Fibroblast of skin of abdomen (primary cell): Measurements from ENCODE around the gene TMEM234.

Experiments used
- DNase-seq: peaks from one replicate; pipeline ENCODE4 v3.0.0-alpha.2; 2013

TMEM234 gene

DNA sequence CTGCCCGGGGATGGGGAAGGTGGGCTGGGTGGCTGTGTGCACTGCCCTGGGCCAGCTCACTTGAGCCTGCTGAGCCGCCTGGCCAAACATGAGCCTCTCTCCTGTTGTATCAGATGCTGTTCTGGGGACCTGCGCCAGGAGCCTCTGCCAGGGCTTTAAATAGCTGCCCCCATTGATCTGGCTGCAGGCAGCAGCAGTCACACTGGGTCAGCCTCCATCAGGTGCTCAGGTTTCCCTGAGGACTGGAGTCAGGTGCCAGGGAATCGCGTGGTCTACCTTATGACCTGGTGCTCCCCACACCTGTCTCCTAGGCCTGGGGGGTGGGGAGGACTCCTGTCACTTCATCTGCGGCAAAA, 22.5 kb downstream of the TMEM234 start:
- no peak for DNase-seq

DNA sequence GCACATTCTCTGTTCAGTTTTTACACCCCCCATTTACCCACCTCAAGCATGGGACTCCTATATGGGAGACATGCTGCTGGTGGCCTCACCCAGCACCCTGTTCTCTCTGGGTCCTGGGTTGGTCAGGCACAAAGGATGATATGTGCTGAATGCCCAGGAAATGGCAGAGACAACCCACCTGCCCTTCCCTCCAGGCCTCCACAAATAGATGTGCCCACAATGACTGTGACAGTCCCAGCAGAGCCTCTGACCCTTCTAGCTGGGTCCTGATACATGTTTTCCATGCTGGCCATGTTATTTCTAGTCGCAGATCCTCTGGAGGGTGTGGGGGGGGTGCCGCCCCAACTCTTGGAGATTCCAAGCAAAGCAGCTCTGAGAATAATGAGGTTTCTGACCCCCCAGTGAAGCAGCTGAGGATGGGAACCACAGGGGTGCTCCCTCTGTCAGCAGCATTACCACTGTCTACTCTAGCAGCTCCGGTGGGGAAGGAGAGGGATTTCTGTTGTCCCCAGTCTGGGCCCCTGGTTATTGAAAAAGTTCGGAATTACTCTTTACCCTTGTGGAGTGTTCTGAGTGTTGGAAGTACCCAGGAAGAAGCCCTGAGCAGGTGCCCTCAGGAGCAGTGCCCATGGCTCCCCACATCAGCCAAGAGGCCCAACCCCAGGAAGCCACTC, 23.0 kb downstream of the TMEM234 start:
- no peak for DNase-seq

DNA sequence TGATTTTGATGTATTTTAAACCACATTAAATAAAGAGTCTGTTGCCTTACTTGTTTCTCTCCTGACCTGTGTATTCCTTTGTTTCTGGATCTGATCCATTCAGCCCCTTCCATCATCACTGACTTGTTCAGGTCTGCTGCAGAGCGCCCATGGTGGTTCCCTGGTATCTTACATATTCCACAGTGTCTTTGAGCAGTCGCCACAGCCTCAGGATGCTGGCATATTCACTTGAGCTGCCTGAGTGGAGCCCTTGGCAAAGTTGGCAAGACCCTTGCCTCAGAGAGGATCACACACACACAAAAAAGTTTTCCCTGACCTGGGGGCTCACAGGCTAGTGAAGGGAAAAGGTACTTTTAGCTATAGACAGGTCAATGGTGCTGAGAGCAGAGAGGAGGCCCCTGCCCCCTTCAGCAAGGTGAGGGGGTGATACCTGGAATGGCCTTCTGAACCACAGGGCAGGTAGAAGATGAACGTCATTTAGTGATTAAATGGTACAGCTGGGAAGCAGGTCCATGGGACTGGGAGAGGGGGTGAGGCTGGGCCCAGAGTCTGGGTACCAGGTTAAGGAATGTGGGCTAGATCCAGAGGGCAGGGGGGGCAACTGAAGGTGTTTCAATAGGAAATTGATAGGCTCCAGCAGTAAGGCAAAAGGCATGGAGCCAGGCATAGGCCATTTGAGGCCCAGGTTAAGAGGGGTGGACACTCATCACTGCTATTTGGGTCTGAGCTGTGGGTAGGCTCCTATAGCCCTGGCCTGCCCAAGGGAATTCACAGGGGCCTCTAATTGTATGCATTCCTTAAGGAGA, 23.7 kb downstream of the TMEM234 start:
- DNase-seq, result no peak

DNA sequence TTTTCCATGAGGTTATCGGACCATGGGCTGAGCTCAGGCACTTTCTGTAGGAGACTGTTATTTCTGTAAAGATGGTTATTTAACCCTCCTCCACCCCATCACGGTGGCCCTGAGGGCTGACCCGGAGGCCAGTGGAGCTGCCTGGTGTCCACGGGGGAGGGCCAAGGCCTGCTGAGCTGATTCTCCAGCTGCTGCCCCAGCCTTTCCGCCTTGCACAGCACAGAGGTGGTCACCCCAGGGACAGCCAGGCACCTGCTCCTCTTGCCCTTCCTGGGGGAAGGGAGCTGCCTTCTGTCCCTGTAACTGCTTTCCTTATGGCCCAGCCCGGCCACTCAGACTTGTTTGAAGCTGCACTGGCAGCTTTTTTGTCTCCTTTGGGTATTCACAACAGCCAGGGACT, 24.3 kb downstream of the TMEM234 start:
- no peak for DNase-seq

DNA sequence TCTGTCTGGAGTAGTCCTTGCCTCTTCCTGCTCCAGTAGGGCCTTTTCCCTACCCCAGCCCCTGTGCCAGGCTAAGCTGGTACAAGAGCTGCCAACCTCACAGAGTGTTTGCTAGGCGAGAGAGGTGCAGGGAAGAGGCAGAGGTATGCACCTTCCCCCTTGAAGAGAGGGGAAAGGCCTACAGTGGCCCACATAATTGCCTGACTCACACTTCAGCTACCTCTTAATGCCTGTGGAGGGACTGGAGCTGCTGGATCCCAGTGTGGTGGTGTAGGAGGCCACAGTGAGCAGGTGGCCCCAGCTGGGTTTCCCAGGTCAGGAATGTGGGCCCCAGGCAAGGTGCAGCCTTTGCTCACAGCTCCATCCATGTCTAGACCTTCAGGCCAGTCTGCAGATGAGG, 25.1 kb downstream of the TMEM234 start:
- DNase-seq, result no peak

DNA sequence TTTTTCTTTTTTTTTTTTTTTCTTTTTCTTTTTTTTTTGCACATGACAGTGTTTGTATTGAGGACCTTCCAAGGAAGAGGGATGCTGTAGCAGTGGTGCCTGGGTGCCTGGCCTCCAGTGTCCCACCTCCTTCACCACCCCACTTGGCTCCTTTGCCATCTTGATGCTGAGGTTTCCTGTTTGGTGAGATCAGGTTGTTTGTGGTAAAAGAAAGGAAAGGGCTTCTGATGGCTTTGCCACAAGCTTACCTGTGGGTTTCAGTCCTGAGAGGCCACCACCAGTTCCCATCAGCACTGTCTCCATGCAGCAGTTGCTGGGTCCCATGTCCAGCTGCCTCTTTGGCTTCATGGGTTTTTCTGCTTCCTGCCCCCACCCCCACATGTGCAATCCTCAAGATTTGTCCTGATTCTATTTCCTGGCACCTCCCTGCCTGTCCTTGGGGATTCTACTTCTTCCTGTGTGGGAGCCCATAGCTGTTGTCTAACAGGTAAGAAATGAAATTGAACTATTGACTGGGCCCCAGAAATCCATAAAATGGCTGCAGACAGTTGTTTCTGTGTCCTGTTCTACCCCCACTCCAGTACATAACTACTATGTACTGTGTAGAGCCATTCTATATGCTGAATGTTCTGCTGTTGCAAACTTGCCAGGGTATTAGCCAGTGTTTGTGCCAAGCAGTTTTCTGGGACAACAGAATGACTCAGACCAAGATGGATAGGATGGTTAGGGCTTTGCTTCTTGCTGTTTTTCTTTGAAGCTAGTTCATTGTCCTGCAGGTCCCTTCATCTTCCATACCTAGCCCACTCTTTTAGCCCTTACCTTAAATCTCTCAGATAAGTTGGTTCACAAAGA, 26.0 kb downstream of the TMEM234 start:
- no peak for DNase-seq

DNA sequence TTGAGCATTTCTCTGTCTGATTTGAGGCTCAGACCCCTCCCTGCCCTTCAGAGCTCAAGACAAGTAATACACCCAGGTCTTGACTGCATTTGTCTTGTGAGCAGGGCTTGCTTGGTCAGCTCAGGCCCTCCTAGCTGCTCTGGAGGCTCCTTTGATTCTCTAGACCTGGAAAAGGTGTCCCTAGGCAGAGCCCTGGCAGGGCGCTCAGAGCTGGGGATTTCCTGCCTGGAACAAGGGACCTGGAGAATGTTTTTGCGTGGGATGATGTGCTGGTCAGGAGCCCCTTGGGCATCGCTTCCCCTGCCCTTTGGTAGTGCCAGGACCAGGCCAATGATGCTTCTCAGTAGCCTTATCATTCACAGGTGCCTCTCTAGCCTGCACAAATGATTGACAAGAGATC, 26.6 kb downstream of the TMEM234 start:
- no peak for DNase-seq

DNA sequence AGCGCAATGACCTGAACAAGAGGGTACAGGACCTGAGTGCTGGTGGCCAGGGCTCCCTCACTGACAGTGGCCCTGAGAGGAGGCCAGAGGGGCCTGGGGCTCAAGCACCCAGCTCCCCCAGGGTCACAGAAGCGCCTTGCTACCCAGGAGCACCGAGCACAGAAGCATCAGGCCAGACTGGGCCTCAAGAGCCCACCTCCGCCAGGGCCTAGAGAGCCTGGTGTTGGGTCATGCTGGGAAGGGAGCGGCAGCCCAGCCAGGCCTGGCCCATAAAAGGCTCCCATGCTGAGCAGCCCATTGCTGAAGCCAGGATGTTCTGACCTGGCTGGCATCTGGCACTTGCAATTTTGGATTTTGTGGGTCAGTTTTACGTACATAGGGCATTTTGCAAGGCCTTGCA, 27.2 kb downstream of the TMEM234 start:
- no peak for DNase-seq

DNA sequence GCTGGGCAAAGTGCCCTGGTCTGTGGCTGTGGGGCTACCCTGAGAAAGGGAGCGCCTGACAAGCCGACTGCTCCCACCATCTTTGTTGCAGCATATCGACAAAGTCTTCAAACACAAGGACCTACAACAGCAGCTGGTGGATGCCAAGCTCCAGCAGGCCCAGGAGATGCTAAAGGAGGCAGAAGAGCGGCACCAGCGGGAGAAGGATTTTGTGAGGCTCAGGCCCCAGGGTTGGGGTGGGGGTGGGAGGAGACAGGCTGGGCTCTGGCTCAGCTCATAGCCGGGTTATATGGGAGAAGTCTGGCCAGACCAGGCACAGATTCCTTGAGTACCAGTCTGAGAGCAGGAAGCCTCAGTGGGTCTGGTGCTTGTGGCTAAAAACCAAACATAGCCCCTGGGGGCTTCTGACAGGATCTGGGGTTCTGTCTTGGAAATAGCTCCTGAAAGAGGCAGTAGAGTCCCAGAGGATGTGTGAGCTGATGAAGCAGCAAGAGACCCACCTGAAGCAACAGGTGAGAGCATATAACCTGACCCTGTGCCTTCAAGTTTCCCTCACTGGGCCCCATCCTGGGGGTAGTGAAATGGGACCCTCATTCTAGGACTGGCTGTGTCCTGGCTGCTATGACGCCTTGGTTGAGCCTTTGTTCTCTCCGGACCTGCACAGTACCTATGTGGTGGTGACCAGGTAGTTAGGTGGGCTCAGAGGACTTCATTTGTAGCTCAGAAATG, 29.8 kb downstream of the TMEM234 start:
- DNase-seq, result no peak

DNA sequence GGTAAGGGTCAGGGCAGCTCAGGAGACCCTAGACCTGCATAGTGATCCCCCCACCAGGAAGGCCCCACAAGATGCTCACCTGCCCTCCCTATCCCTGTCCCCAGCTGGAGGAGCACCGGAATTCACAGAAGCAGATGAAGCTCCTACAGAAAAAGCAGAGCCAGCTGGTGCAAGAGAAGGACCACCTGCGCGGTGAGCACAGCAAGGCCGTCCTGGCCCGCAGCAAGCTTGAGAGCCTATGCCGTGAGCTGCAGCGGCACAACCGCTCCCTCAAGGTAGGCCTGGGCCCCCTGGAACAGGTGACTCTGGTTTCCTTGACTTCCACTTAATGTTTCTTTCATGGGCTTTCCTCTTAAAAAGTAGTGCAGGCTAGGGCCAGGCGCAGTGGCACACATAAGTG, 34.3 kb downstream of the TMEM234 start:
- DNase-seq, result no peak

DNA sequence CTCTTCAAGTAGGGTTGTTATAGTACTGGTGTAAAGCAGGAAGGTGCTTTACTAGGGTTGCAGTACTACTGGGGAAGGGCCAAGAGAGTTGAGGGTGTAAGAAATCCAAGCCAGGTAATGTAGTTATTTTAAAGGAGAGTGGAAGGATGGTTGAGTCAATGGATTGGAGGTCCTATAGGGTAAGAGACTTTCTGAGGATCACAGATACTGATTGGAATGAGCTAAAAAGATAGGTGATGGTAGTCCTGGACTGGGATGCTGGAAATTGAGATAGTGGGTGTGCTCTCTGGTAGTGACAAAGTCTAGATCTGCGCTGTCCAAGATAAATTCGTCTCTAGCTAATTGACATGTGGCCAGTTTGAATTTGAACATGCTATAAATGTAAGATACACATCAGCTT, 35.7 kb downstream of the TMEM234 start:
- DNase-seq, result no peak

DNA sequence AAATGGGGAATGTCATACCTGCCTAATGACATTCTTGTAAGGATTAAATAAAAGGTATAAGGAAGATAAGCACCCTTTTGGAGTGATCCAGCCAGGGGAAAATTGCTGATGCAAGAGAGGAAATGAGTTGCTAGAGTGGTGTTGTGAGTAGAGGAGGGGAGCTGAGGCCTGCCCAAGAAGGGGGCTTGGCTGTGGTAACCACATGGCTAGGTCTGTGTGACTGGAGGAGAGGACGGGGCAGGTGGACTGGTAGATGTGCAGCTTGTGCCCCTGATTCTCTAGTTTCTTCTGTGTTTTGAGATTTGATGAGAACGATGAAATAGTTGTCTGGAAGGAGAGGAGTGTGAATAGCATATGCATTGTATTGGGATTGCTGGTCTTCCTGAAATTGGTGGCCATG, 36.1 kb downstream of the TMEM234 start:
- no peak for DNase-seq

DNA sequence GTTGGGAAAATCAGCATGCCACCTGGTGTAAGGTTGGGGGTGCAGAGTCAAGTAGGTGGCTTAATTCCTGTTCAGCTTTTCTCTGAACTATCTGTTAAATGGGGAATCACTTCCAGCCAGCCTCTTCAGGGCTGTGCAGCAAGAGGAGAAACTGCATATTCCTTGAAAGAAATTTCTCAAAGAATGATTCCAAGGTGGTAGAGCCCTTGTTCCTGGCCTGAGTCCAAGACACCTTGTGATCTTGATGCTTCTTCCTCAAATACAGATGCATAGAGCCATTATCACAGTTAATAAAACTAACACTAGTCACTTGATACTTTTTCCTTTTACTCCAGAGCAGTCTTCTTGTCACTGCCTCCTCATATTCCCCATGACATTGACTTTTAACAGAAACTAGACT, 37.5 kb downstream of the TMEM234 start:
- no peak for DNase-seq

DNA sequence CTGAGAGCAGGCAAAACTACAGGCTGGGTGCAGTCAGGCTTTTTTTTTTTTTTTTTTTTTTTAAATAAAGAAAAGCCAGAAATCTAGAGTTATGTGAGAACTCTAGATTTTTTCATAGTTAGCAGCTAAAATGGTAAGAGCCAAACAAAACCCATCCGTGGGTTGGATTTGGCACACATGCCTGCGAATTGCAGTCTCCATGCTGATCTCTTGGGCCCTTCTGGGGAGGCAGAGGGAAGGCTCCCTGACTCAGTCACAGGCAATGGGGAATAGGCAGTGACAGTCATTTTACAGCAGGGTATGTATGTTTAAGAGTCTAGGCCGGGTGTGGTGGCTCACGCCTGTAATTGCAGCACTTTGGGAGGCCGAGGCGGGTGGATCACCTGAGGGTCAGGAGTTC, 40.1 kb downstream of the TMEM234 start:
- DNase-seq, result no peak

DNA sequence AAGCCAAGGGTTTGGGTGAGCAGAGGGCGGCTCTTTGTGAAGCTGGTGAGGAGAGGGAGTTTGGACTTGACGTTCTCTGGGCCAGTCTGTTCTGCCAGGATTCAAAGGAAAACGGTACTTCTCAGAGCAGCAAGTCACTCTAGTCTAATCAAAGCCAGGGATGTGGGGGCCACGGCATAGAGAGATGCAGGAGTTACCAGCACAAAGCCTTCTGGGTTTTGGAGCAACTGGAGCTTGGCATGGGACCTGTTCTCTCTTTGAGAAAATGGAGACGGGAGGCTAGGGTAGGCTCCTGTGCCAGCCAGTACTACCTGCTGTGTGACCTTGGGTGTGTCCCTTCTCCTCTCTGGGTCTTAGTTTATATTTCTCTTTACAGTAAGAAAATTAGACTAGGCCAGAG, 40.6 kb downstream of the TMEM234 start:
- no peak for DNase-seq

DNA sequence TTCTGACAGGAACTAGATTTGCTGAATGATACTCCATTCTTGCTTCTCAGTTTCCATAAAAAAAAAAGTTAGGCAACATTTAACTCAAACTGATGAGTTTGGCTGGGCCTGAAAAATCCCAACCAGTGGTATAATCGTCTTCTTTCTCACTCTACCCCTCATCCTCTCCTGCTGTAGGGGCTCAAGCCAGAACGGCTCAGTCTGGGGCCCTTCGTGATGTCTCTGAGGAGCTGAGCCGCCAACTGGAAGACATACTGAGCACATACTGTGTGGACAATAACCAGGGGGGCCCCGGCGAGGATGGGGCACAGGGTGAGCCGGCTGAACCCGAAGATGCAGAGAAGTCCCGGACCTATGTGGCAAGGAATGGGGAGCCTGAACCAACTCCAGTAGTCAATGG, 41.1 kb downstream of the TMEM234 start:
- DNase-seq, result no peak

DNA sequence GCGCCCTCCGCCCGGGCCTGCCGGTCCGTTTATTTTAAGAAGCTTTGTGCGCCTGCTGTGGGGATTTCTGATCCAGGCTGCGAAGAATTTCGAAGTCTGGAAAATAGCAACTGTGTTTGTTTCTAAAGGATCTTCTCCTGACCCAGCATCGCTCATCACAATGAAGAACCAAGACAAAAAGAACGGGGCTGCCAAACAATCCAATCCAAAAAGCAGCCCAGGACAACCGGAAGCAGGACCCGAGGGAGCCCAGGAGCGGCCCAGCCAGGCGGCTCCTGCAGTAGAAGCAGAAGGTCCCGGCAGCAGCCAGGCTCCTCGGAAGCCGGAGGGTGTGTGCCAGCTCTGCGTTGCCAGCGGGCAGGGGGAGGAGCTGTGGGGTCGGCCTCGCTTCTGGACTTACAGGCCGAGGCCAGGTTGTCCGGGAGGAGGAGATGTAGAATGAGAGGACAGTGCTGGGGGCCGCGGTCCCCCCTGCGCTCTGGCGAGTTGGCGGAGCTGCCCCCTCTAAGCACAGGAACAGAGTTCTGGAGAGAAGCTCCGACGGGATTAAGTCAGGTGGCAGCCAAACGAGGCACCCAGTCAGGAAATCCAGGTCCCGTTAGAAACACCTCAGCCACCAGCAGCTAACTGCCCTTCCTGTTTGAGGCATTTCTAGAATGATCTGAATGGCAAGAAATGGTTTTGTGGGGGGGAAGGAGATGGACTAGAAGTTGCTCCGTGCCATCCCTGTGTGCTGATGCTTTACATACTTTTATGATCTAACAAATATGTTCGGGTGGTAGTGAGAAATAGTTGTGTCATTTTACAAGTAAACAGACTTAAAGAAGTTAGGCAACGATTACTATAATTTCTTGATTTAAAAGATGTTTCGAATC, 41.7 kb downstream of the TMEM234 start:
- peak; percentile 46 for DNase-seq

DNA sequence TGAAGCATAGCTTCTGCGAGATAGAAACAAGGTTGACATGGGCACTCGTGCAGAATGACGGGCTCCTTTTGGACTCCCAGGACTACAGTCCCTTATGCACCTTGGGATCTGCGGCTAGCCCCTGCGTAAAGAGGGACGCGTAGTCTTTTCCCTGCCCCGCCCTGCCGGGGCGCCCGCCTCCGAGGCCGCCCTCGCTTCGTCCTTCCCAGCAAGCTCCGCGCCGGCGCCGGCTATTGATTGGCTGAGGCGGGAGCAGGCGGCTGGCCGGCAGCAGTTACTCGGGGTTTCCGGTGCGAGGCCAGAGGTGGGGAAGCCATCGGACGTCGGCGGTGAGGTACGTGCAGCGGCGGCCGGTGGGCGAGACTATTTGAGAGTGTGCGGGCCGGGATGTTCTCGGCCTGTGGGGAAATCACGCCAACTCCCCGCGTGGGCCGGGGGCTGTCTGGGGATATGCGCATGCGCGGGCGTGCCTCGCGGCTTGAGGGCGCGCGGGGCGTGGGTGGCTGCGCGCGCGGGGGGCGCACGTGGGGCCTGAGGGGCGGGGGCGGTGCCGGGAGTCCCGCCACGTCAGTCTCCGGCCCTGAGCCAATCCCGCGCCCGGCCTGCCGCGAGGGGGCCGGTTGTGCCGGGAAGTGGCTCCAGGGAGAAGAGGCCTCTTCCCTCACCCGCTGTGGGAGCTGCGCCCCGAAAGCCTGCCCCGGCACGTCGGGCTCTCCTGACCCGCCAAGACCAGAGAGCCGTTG, 42.5 kb downstream of the TMEM234 start, which contains the start of gene TXLNA:
TXLNA (plus strand) TSS at position 233 of the 743 bp plus-strand sequence. CDS start 671 bp downstream, outside the sequence.
- DNase-seq, result peak; percentile 92

DNA sequence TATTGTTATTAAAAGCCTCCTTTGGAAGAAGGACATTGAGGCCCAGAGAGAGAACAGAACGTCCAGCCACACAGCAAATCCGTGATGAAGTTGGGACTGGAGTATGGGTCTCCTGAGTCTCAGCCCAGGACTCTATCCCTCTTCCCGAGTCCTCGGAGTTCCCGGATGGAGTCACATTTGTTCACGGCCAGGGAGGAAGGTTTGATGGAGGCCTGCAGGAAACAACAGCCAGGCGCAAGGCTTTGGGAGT, 43.0 kb downstream of the TMEM234 start:
- no peak for DNase-seq

DNA sequence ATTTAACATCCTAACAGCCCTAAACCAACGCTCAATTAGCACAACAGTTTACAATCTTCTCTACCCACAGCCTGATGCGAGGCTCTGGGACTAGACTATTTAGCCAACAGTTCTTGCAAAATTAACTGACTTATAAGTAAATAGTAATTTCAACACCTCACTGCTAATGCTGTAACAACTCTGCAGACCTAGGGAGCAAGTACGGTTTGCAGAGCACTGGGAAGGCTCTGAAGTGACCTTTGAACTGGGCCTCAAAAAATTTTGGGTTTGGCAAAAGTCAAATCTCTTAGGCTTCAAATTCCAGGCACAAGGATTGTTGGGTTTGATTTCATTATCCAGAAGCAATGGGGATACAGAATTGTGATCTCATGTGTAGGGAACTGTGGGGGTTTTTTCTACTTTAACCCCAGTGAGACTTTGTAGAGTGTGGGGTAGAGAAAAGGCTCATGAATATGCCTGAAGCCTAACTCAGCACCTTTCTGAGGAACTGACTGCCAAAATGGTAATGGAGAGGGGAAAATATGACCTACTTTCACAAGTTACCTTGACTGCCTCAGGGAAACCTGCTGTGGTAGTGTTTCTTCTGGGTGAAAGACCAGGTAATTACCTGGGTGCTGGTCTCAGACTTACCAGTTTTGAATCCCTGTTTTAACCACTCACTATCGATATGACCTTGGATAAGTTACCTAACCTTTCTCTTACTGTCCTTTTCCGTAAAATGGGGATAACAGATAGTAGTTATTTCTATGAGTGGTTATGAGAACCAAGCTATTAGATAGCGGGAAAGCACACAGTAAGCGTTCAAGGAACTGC, 43.6 kb downstream of the TMEM234 start:
- no peak for DNase-seq
